Liver (tissue), 9 donors: ENCODE results near the gene PDPN. TPM values are rescaled to one million over a fixed set of nuclear protein-coding genes. Genes with fewer than 3 reads are reported as not detected.

Experiments used
- DNase-seq: peaks from one replicate; pipeline ENCODE4 v3.0.0-alpha.2; 2017; ENCODE audit warnings: low spot score
- H3K27ac ChIP-seq, 2 donors: one replicate each; pipeline ENCODE4 v1.7.0; 2013; ENCODE audit warnings: inconsistent platforms in 2 of 2, low read length in 2 of 2, control low read depth in 1 of 2, low read depth in 1 of 2, mild to moderate bottlenecking in 1 of 2
- H3K27me3 ChIP-seq, 4 donors: one replicate each; pipeline versions ENCODE4 v1.6.1 to v1.7.0; 2013; ENCODE audit warnings: low read length in 3 of 4, inconsistent platforms in 1 of 4, mild to moderate bottlenecking in 1 of 4, moderate library complexity in 1 of 4; ENCODE audit not compliant: control insufficient read depth in 4 of 4, insufficient read depth in 4 of 4
- H3K36me3 ChIP-seq, 4 donors: one replicate each; pipeline versions ENCODE4 v1.6.1 to v1.7.0; 2013; ENCODE audit warnings: low read length in 3 of 4, mild to moderate bottlenecking in 3 of 4, low read depth in 1 of 4, moderate library complexity in 1 of 4; ENCODE audit not compliant: control insufficient read depth in 4 of 4, insufficient read depth in 3 of 4
- H3K4me1 ChIP-seq, 4 donors: one replicate each; pipeline versions ENCODE4 v1.6.1 to v1.7.0; 2013; ENCODE audit warnings: low read length in 3 of 4, mild to moderate bottlenecking in 3 of 4, moderate library complexity in 1 of 4; ENCODE audit not compliant: control insufficient read depth in 4 of 4, insufficient read depth in 4 of 4
- H3K4me3 ChIP-seq, 3 donors: one replicate each; pipeline versions ENCODE4 v1.6.1 to v1.7.0; 2013; ENCODE audit warnings: low read length in 3 of 3, control low read depth in 1 of 3, low read depth in 1 of 3, mild to moderate bottlenecking in 1 of 3
- H3K9ac ChIP-seq, 2 donors: one replicate each; pipeline ENCODE4 v1.7.0; 2013; ENCODE audit warnings: low read length in 2 of 2, mild to moderate bottlenecking in 2 of 2, moderate library complexity in 2 of 2, control low read depth in 1 of 2, low read depth in 1 of 2
- H3K9me3 ChIP-seq, 4 donors: one replicate each; pipeline versions ENCODE4 v1.6.1 to v1.7.0; 2013; ENCODE audit warnings: low read length in 3 of 4; ENCODE audit not compliant: control insufficient read depth in 4 of 4
- ATF3 ChIP-seq: IDR thresholded peaks from 2 replicates; pipeline ENCODE4 v1.6.1; 2016; ENCODE audit warnings: antibody characterized with exemption
- CTCF ChIP-seq: fragments of 150-350 bp; IDR thresholded peaks from 2 replicates; pipeline ENCODE4 v1.5.1; 2017; ENCODE audit warnings: improper control_type of control experiment, low read depth, low read length; ENCODE audit not compliant: missing input control
- FOXA1 ChIP-seq: IDR thresholded peaks from 2 replicates; pipeline ENCODE4 v1.6.1; 2016; ENCODE audit warnings: antibody characterized with exemption
- FOXA2 ChIP-seq: IDR thresholded peaks from 2 replicates; pipeline ENCODE4 v1.6.1; 2016; ENCODE audit warnings: antibody characterized with exemption
- HNF4A ChIP-seq, 2 donors: conservative IDR thresholded peaks; 2 replicates each; pipeline ENCODE4 v1.6.1; 2016; ENCODE audit warnings: antibody characterized with exemption in 2 of 2, mild to moderate bottlenecking in 2 of 2
- HNF4G ChIP-seq: IDR thresholded peaks from 2 replicates; pipeline ENCODE4 v1.6.1; 2016; ENCODE audit warnings: antibody characterized with exemption
- JUND ChIP-seq, 2 donors: IDR thresholded peaks; 2 replicates each; pipeline ENCODE4 v1.6.1; 2016; ENCODE audit warnings: antibody characterized with exemption in 2 of 2
- NR2F2 ChIP-seq: IDR thresholded peaks from 2 replicates; pipeline ENCODE4 v1.6.1; 2016; ENCODE audit warnings: antibody characterized with exemption
- REST ChIP-seq: IDR thresholded peaks from 2 replicates; pipeline ENCODE4 v1.6.1; 2016; ENCODE audit warnings: antibody characterized with exemption, mild to moderate bottlenecking
- RXRA ChIP-seq, 2 donors: IDR thresholded peaks; 2 replicates each; pipeline ENCODE4 v1.6.1; 2017 to 2018; ENCODE audit warnings: antibody characterized with exemption in 2 of 2, mild to moderate bottlenecking in 1 of 2
- SP1 ChIP-seq: IDR thresholded peaks from 2 replicates; pipeline ENCODE4 v1.6.1; 2018; ENCODE audit warnings: antibody characterized with exemption, mild to moderate bottlenecking
- TAF1 ChIP-seq: conservative IDR thresholded peaks from 2 replicates; pipeline ENCODE4 v1.6.1; 2016; ENCODE audit warnings: antibody characterized with exemption, mild to moderate bottlenecking
- YY1 ChIP-seq: IDR thresholded peaks from 2 replicates; pipeline ENCODE4 v1.6.1; 2016; ENCODE audit warnings: antibody characterized with exemption, mild to moderate bottlenecking
- ZBTB33 ChIP-seq: IDR thresholded peaks from 2 replicates; pipeline ENCODE4 v1.6.1; 2016; ENCODE audit warnings: antibody characterized with exemption
- WGBS: extraction: QIAGEN DNeasy Blood & Tissue Kit; methylation state at CpG from one replicate; pipeline ENCODE4 v1.1.7; 2013; 5-methylcytosine and 5-hydroxymethylcytosine counted together
- polyA plus RNA-seq, 2 donors: library from polyadenylated mRNA; stranded (reverse) in 1 of 2; unstranded in 1 of 2; fragments of 200-250 nt in 1 of 2; fragments of >200 nt in 1 of 2; fragmentation: Nextera tagmentation in 1 of 2; extraction: Ambion mirVana in 1 of 2; gene quantifications; one replicate each; pipeline versions ENCODE4 v1.2.1 to v1.2.3, GENCODE V29; 2013 to 2015
- total RNA-seq, 2 donors: library from RNA; depleted of rRNA; stranded (reverse); fragments of >200 nt; gene quantifications; one replicate each; pipeline ENCODE4 v1.2.3, GENCODE V29; 2014
- donor health status: healthy.
- donor health status: healthy.
- donor health status: healthy.
- donor health status: healthy.
- donor health status: healthy.

PDPN gene
- total and polyA plus RNA-seq, 4 donors, result 0.09 to 0.31 (median 0.21) TPM

GRCh38 chr1:13605159-13605558 is 21.5 kb downstream of the PDPN start:
- H3K36me3 ChIP-seq, result no peaks in the 10 kb centered on the region
- H3K27ac ChIP-seq, result no peak overlapping the region
- TF ChIP-seq SP1, result no peak
- no peak for TF ChIP-seq RXRA (IDR thresholded peaks at IDR 0.05)
- TF ChIP-seq CTCF, result no peak
- no peak for TF ChIP-seq TAF1
- TF ChIP-seq FOXA2, result no peak
- no peak for TF ChIP-seq ZBTB33
- TF ChIP-seq ATF3, result no peak
- no peak for TF ChIP-seq HNF4G
- TF ChIP-seq FOXA1, result no peak
- TF ChIP-seq NR2F2, result no peak
- peaks cover 0 to 3% (median 0%) of the 10 kb centered on the region in 4 donors for H3K27me3 ChIP-seq
- DNase-seq, result no peak
- 46% methylated on average over 1 of the region's 1 CpG for WGBS
- no peaks in the 10 kb centered on the region for H3K4me1 ChIP-seq
- no peaks in the 10 kb centered on the region for H3K9me3 ChIP-seq
- H3K4me3 ChIP-seq, result no peak overlapping the region
- no peak overlapping the region for H3K9ac ChIP-seq

- H3K27me3 ChIP-seq, result peaks cover 0 to 3% (median 0%) of the 10 kb centered on the region in 4 donors
- H3K4me3 ChIP-seq, result no peak overlapping the region
- TF ChIP-seq REST (no peak), YY1 (no peak), ATF3 (no peak), FOXA1 (no peak), CTCF (no peak), HNF4A (conservative IDR thresholded peaks at IDR 0.05) (no peak), JUND (IDR thresholded peaks at IDR 0.05) (no peak), SP1 (no peak)
- no peaks in the 10 kb centered on the region for H3K4me1 ChIP-seq
- no peaks in the 10 kb centered on the region for H3K9me3 ChIP-seq
- 91% methylated on average over 8 of the region's 8 CpGs for WGBS
- no peak overlapping the region for H3K27ac ChIP-seq
- DNase-seq, result no peak
- no peaks in the 10 kb centered on the region for H3K36me3 ChIP-seq
- H3K9ac ChIP-seq, result no peak overlapping the region
These were observed 23.4 kb downstream of the PDPN start for GRCh38 chr1:13607002-13607401.
